SU-DHL-6 (cell line): ENCODE data around the gene FIBCD1.

Experiments used
- CTCF ChIP-seq: fragments of 200-600 bp; sonication (generic); IDR thresholded peaks from one replicate; pipeline ENCODE4 v1.5.1; 2017; ENCODE audit warnings: antibody characterized with exemption, mild to moderate bottlenecking, low read length, moderate library complexity; ENCODE audit not compliant: insufficient read depth, poor library complexity, severe bottlenecking
- EZH2phosphoT487 ChIP-seq: fragments of 200-600 bp; sonication (generic), shearing (Covaris generic); conservative IDR thresholded peaks from 2 replicates; pipeline ENCODE4 v1.6.1; 2018; ENCODE audit warnings: mild to moderate bottlenecking, antibody characterized with exemption, low read length, moderate library complexity, mixed read lengths

GRCh38 chr9:130856474-130856873 is 82.6 kb downstream of the FIBCD1 start:
- no peak for TF ChIP-seq CTCF
- TF ChIP-seq EZH2phosphoT487, result no peak
